Effector memory CD4-positive, alpha-beta T cell (primary cell): Measurements from ENCODE around the gene TOM1.
A peak's percentile ranks its signal among the peaks of the same experiment; 100 is the strongest.

Source experiments
- DNase-seq, 3 donors: peaks; one replicate each; pipeline ENCODE4 v3.0.0-alpha.2; 2020
- H3K27ac ChIP-seq: 2 replicates; pipeline ENCODE4 v1.7.0; 2013; ENCODE audit warnings: mild to moderate bottlenecking, low read length, moderate library complexity; ENCODE audit not compliant: insufficient read depth, poor library complexity, severe bottlenecking
- H3K27me3 ChIP-seq: replicated peaks from 2 replicates; pipeline ENCODE4 v1.7.0; 2013; ENCODE audit warnings: mild to moderate bottlenecking, low read length; ENCODE audit not compliant: insufficient read depth, control insufficient read depth, poor library complexity, severe bottlenecking
- H3K36me3 ChIP-seq: 2 replicates; pipeline ENCODE4 v1.7.0; 2013; ENCODE audit warnings: mild to moderate bottlenecking, low read length, moderate library complexity; ENCODE audit not compliant: control insufficient read depth, insufficient read depth
- H3K4me1 ChIP-seq: 2 replicates; pipeline ENCODE4 v1.7.0; 2013; ENCODE audit warnings: low read length, mild to moderate bottlenecking; ENCODE audit not compliant: control insufficient read depth, insufficient read depth, poor library complexity, severe bottlenecking
- H3K4me3 ChIP-seq: 2 replicates; pipeline ENCODE4 v1.7.0; 2013; ENCODE audit warnings: low read length, low read depth, mild to moderate bottlenecking; ENCODE audit not compliant: insufficient read depth, poor library complexity, severe bottlenecking
- H3K9me3 ChIP-seq: 2 replicates; pipeline ENCODE4 v1.7.0; 2013; ENCODE audit warnings: mild to moderate bottlenecking, low read length, moderate library complexity; ENCODE audit not compliant: control insufficient read depth

The TOM1 gene

GRCh38 chr22:35330258-35330861 is 30.7 kb downstream of the TOM1 start:
- Histone ChIP-seq H3K4me1 (peaks cover 24% of the 10 kb centered on the region), H3K4me3 (no peak overlapping the region), H3K27ac (peak overlapping the region; percentile 18), H3K9me3 (no peaks in the 10 kb centered on the region), H3K36me3 (peaks cover 48% of the 10 kb centered on the region), H3K27me3 (no peaks in the 10 kb centered on the region)
- peak; percentile 32 to 50 (median 49) for DNase-seq

- Histone ChIP-seq H3K4me3 (no peak overlapping the region), H3K27ac (no peak overlapping the region), H3K4me1 (peaks cover 31% of the 10 kb centered on the region), H3K27me3 (no peaks in the 10 kb centered on the region), H3K9me3 (no peaks in the 10 kb centered on the region), H3K36me3 (peaks cover 42% of the 10 kb centered on the region)
- DNase-seq = no peak
Observed at GRCh38 chr22:35332278-35332677, 32.6 kb downstream of the TOM1 start.

- H3K9me3 ChIP-seq = no peaks in the 10 kb centered on the region
- peaks cover 31% of the 10 kb centered on the region for H3K4me1 ChIP-seq
- peaks cover 42% of the 10 kb centered on the region for H3K36me3 ChIP-seq
- DNase-seq = no peak
- H3K27me3 ChIP-seq = no peaks in the 10 kb centered on the region
- H3K27ac ChIP-seq = no peak overlapping the region
- H3K4me3 ChIP-seq = no peak overlapping the region
Observed at GRCh38 chr22:35333220-35333619, 33.5 kb downstream of the TOM1 start.

- DNase-seq = no peak
- H3K4me1 ChIP-seq = peaks cover 30% of the 10 kb centered on the region
- peaks cover 44% of the 10 kb centered on the region for H3K36me3 ChIP-seq
- H3K4me3 ChIP-seq = no peak overlapping the region
- H3K9me3 ChIP-seq = no peaks in the 10 kb centered on the region
- H3K27ac ChIP-seq = peak overlapping the region; percentile 7
- H3K27me3 ChIP-seq = no peaks in the 10 kb centered on the region
Observed at GRCh38 chr22:35334004-35334403, 34.3 kb downstream of the TOM1 start.

GRCh38 chr22:35335468-35335867 is 35.8 kb downstream of the TOM1 start:
- H3K4me3 ChIP-seq = no peak overlapping the region
- H3K27ac ChIP-seq = no peak overlapping the region
- H3K27me3 ChIP-seq = no peaks in the 10 kb centered on the region
- no peak for DNase-seq
- H3K36me3 ChIP-seq = peaks cover 52% of the 10 kb centered on the region
- H3K9me3 ChIP-seq = no peaks in the 10 kb centered on the region
- H3K4me1 ChIP-seq = peaks cover 15% of the 10 kb centered on the region

GRCh38 chr22:35335936-35336781 is 36.5 kb downstream of the TOM1 start:
- Histone ChIP-seq H3K27ac (no peak overlapping the region), H3K4me3 (no peak overlapping the region), H3K4me1 (peaks cover 13% of the 10 kb centered on the region), H3K27me3 (no peaks in the 10 kb centered on the region), H3K9me3 (no peaks in the 10 kb centered on the region), H3K36me3 (peaks cover 56% of the 10 kb centered on the region)
- no peak for DNase-seq

GRCh38 chr22:35337932-35338331 is 38.2 kb downstream of the TOM1 start:
- no peak for DNase-seq
- Histone ChIP-seq H3K27ac (no peak overlapping the region), H3K27me3 (no peaks in the 10 kb centered on the region), H3K9me3 (no peaks in the 10 kb centered on the region), H3K4me1 (peaks cover 13% of the 10 kb centered on the region), H3K4me3 (no peak overlapping the region), H3K36me3 (peaks cover 65% of the 10 kb centered on the region)

GRCh38 chr22:35341090-35341874 is 41.6 kb downstream of the TOM1 start:
- peaks cover 75% of the 10 kb centered on the region for H3K36me3 ChIP-seq
- no peak overlapping the region for H3K27ac ChIP-seq
- no peak overlapping the region for H3K4me3 ChIP-seq
- DNase-seq = no peak
- H3K27me3 ChIP-seq = no peaks in the 10 kb centered on the region
- no peaks in the 10 kb centered on the region for H3K9me3 ChIP-seq
- no peaks in the 10 kb centered on the region for H3K4me1 ChIP-seq

GRCh38 chr22:35342390-35342789 is 42.7 kb downstream of the TOM1 start:
- Histone ChIP-seq H3K36me3 (peaks cover 74% of the 10 kb centered on the region), H3K27ac (no peak overlapping the region)

More at GRCh38 chr22:35342390-35342789, 42.7 kb downstream of the TOM1 start:
- no peak for DNase-seq
- H3K27me3 ChIP-seq = no peaks in the 10 kb centered on the region
- H3K9me3 ChIP-seq = no peaks in the 10 kb centered on the region
- H3K4me3 ChIP-seq = no peak overlapping the region
- H3K4me1 ChIP-seq = no peaks in the 10 kb centered on the region
